KOPT-K1 (cell line): ENCODE data around the gene CHD6.

Source experiments
- H3K27ac ChIP-seq: fragments of 200-600 bp; sonication (generic); 2 replicates; pipeline ENCODE4 v1.5.1; 2016; ENCODE audit warnings: antibody characterized with exemption, mild to moderate bottlenecking, low read depth, low read length; ENCODE audit not compliant: poor library complexity, severe bottlenecking
- H3K36me3 ChIP-seq: fragments of 200-600 bp; sonication (generic); 2 replicates; pipeline ENCODE4 v1.5.1; 2017; ENCODE audit warnings: antibody characterized with exemption, mild to moderate bottlenecking, low read length, moderate library complexity; ENCODE audit not compliant: insufficient read depth
- H3K9me3 ChIP-seq: fragments of 200-600 bp; sonication (generic); 2 replicates; pipeline ENCODE4 v1.5.1; 2017; ENCODE audit warnings: antibody characterized with exemption, low read length, mild to moderate bottlenecking; ENCODE audit not compliant: insufficient read depth, poor library complexity, severe bottlenecking

The CHD6 gene

GRCh38 chr20:41615110-41615509, 3.1 kb downstream of the CHD6 start:
- Histone ChIP-seq H3K9me3 (no peaks in the 10 kb centered on the region), H3K36me3 (no peaks in the 10 kb centered on the region), H3K27ac (no peak overlapping the region)

GRCh38 chr20:41613321-41613720, 4.9 kb downstream of the CHD6 start:
- H3K36me3 ChIP-seq = no peaks in the 10 kb centered on the region
- H3K27ac ChIP-seq = no peak overlapping the region
- H3K9me3 ChIP-seq = no peaks in the 10 kb centered on the region

DNA sequence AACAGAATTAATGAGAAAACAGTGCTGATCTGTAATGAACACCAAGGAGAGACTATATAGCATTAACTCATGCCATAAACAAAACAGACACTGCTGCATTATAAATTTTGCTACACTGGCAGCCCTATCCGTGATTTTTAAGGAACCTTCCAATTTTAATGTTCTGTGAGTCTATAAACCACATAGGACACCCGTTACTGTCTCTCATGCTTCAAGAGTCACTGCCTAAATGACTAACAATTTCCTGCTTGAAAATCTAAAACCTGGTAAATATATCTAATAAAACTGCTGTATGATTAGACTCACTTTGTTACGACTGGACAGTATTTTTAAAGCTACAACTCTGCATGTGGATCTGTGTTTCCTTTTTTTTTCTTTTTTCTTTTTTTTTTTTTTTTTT, 8.7 kb downstream of the CHD6 start:
- H3K36me3 ChIP-seq = no peaks in the 10 kb centered on the region
- H3K9me3 ChIP-seq = peaks cover 2% of the 10 kb centered on the region
- no peak overlapping the region for H3K27ac ChIP-seq

DNA sequence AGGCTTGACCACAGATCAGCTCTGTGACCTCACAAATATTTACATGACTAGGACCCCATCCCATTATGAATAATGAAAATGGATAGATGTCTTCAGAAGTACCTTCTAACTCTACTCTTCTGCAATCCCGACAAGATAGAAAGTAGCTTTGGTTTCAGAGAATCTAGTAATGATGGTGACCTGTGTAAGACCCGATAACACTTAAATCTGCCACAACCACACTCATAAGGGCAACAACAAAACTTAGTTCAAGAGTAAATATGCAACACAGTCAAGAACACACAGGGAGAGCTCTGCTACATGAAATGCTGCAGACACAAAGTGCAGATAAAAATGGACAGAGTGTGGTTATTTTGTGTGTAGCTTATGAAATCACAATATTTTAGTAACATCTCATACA, 9.6 kb downstream of the CHD6 start:
- H3K27ac ChIP-seq = no peak overlapping the region
- peaks cover 11% of the 10 kb centered on the region for H3K9me3 ChIP-seq
- 0 out of 2 replicates have a peak, but pooled peaks cover 3% of the 10 kb centered on the region for H3K36me3 ChIP-seq

- Histone ChIP-seq H3K27ac (no peak overlapping the region), H3K36me3 (0 out of 2 replicates have a peak, but pooled peaks cover 3% of the 10 kb centered on the region), H3K9me3 (peaks cover 16% of the 10 kb centered on the region)
Observed at GRCh38 chr20:41607791-41608190, 10.4 kb downstream of the CHD6 start.

DNA sequence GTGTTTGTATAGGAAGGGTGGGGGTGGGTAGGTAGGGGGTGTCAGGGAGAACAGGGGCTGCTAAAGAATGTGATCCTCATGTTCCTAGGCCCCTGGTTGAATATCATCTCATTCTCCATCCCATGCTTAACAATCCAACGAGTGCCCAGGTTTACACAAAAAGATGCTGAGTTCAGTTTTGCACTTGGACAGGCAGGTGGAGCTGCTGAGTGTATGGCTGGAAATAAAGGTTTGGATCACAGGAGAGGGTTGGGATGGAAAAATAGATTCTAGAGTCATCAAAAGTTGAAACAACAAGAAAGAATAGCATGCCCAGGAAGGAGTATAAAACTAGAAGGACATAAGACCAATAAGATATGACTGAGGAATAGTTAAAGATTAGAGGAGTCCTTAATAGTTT, 14.2 kb downstream of the CHD6 start:
- no peak overlapping the region for H3K27ac ChIP-seq
- H3K9me3 ChIP-seq = peaks cover 54% of the 10 kb centered on the region
- H3K36me3 ChIP-seq = peaks cover 3% of the 10 kb centered on the region; the same call in 1 of the 2 replicates

DNA sequence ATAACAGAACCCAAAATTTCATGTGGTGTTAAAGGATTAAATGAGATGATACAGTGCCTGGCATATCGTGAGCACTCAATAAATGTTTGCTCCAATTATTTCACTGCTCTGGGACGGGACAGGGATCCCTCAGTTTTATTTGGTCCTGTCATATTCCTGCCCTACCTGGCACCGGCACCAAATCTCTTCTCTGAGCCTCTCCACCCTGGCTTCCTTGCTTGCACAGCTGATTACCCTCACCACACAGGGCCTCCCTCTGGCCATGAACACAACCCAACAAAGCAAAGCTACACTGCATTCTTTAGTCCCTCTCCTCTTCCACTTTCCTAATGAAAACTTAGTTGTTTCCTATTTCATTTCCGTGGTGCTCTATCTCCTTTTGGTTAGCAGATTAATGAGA, 16.4 kb downstream of the CHD6 start:
- Histone ChIP-seq H3K36me3 (peaks cover 3% of the 10 kb centered on the region; the same call in 1 of the 2 replicates), H3K9me3 (peaks cover 76% of the 10 kb centered on the region)

DNA sequence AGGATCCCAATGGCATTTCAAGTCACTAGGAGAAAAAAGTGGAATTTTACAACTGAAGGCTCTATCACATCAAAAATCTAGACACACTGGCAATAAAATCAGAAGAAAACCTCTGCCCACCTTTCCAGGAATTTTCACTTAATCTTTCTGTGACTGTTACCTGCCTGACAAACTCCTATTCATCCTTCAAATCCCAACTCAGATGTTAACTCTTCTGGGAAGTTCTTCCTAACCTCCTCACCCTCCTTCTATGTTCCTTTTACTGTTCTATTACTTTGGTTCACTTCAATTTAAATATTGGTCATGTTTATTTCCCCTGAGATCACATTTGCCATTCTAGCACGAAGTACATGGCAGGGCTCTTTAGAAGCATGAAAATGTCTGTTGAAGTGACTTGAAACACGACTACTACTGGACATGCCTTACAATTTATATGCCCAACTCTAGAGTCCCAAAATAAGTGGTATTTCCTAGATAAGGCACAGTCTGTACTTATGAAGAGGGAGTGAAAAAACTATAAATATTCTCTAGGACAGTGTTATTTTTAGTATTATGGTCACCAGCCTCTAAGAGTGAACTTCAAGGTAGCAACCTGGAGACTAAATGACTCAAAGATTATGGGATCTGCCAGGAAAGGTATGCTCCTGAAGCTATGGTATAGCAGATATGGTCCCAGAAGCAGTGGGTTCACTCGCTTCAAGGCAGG, 17.1 kb downstream of the CHD6 start:
- H3K27ac ChIP-seq = no peak overlapping the region
- peaks cover 83% of the 10 kb centered on the region for H3K9me3 ChIP-seq
- peaks cover 4% of the 10 kb centered on the region; the same call in 1 of the 2 replicates for H3K36me3 ChIP-seq

More for the DNA sequence above, 16.4 kb downstream of the CHD6 start:
- no peak overlapping the region for H3K27ac ChIP-seq

DNA sequence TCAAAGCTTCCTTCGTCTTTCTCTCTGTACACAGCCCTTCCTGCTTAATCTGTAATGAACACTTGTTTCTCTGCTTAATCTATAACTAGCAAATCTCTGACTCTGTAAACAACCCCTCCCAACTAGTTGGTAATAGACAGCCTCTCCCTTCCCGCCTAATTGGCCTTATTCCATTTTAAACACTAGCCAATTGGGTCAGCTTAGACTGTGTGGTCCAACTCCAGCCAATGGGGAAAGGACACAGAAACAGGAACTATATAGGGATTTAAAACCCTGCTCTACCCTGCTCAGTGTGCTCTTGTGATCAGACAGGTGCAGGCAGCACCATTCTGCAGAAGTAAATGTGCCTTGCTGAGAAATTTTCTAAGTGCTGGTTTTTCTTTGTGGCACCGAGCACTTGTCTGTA, 18.5 kb downstream of the CHD6 start:
- Histone ChIP-seq H3K27ac (no peak overlapping the region), H3K9me3 (peaks cover 97% of the 10 kb centered on the region), H3K36me3 (peaks cover 18% of the 10 kb centered on the region; the same call in 1 of the 2 replicates)

DNA sequence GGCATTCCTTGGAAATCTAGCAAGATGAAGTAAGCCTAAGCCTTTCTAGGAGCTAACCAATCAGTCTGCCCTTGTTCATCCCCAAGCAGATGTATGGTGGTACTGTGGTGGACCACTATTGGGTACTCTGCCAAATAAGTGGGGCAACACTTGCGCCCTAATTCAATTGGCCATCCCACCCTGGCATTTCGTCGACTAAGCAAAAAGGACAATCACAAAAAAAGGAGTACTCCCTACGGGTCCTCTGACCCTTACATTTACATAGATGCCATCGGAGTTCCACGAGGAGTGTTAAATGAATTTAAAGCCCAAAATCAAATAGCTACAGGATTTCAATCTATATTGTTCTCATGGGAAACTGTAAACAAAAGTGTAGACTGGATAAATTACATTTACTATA, 19.5 kb downstream of the CHD6 start:
- Histone ChIP-seq H3K27ac (no peak overlapping the region), H3K9me3 (peaks cover 97% of the 10 kb centered on the region)

GRCh38 chr20:41594514-41595322, 23.5 kb downstream of the CHD6 start:
- peaks cover 78% of the 10 kb centered on the region for H3K9me3 ChIP-seq
- H3K27ac ChIP-seq = no peak overlapping the region
- H3K36me3 ChIP-seq = peaks cover 19% of the 10 kb centered on the region; the same call in 1 of the 2 replicates

More for the DNA sequence above, 19.5 kb downstream of the CHD6 start:
- peaks cover 20% of the 10 kb centered on the region; the same call in 1 of the 2 replicates for H3K36me3 ChIP-seq

DNA sequence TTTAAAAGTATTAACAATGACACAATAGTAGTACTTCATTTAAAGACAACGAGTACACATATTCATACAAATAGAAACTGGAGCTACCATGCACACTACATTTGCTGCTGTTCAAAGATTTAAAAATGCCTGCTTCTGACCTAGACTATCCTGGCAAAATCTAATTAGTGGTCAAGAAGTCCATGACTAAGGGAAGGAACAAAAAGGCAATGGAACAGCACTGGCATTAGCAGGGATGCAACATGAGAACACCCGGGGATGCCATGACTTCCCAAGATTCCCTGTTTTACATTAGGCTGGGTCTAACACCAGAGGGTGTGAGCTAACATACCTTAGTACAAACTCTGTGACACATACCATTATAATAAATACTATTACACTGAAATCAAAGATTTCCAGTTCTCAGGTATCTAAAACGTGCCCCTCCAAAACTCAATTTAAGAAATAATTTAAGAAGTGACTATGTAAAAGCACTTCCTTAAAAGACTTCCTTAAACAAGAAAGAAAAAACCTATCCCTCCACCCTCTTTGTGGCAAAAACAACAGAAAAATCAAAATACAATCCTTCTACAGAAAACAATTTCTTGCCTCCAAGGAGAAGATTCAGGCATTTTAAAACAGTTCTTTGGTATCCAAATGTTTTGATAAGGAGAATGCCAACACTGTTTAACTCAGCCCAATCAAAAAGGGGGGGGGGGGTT, 25.5 kb downstream of the CHD6 start:
- H3K36me3 ChIP-seq = peaks cover 19% of the 10 kb centered on the region; the same call in 1 of the 2 replicates
- peaks cover 70% of the 10 kb centered on the region for H3K9me3 ChIP-seq
- H3K27ac ChIP-seq = no peak overlapping the region

- H3K9me3 ChIP-seq = peaks cover 59% of the 10 kb centered on the region
- peaks cover 14% of the 10 kb centered on the region; the same call in 1 of the 2 replicates for H3K36me3 ChIP-seq
- no peak overlapping the region for H3K27ac ChIP-seq
Observed at GRCh38 chr20:41587956-41588355, 30.2 kb downstream of the CHD6 start.

GRCh38 chr20:41587523-41587922, 30.7 kb downstream of the CHD6 start:
- Histone ChIP-seq H3K9me3 (peaks cover 59% of the 10 kb centered on the region), H3K36me3 (peaks cover 14% of the 10 kb centered on the region; the same call in 1 of the 2 replicates), H3K27ac (no peak overlapping the region)

DNA sequence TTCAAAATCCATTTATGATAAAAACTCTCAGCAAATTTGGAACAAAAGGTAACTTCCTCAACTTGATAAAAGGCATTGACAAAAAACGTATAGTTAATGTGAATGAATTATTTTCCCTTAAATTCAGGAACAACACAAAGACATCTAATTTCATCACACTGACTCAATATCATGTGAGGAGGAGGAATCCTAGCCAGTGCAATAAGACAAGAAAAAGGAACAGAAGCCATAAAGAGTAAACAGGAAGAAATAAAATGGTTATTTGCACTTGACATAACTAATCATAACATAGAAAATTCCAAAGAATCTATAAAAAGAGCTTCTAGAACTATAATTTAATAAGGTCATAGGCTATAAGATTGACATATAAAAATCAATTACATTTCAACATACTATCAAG, 31.4 kb downstream of the CHD6 start:
- Histone ChIP-seq H3K9me3 (peaks cover 57% of the 10 kb centered on the region), H3K36me3 (peaks cover 14% of the 10 kb centered on the region; the same call in 1 of the 2 replicates), H3K27ac (no peak overlapping the region)
